ENCODE data around the gene ITGB3. TPM values are rescaled to one million over a fixed set of nuclear protein-coding genes. Genes with fewer than 3 reads are reported as not detected.

Gene ITGB3
- total RNA-seq, 1 experiment from 2014 or later: not detected

DNA sequence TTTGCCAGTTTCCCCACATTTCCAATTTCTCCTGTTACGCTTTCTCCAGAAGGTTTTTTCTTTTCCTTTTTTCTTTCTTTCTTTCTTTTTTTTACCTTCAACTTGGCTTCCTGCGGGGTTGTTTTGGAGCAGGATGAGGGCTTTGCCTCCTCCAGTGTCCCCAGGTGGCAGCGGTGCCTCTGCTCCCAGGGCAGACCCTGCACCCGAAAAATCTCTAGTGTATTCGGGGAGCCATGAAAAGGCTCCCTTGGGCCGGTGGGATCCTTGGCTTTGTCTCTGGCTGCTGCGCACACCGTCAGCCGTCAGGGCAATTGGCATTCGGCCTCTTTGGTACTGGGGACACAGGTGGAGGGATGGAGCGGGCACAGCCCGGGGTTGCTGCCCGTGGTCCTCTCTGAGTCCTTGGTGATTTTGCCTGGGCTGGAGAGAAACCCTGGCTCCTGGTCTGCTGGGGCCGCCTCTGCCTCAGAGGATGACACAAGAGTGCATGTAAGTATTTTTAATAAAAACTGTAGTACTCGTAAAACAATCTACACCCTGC lies 846 bp downstream of the ITGB3 start (continued):
- TF ChIP-seq RAD21 (IDR thresholded peaks at IDR 0.05; ENCODE audit: low read depth) (no peak), POLR2AphosphoS5 (IDR thresholded peaks at IDR 0.05; ENCODE audit: low read depth, low read length) (no peak)
- TF ChIP-seq, protein P1, sequence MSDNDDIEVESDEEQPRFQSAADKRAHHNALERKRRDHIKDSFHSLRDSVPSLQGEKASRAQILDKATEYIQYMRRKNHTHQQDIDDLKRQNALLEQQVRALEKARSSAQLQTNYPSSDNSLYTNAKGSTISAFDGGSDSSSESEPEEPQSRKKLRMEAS (IDR thresholded peaks at IDR 0.05): no peak

DNA sequence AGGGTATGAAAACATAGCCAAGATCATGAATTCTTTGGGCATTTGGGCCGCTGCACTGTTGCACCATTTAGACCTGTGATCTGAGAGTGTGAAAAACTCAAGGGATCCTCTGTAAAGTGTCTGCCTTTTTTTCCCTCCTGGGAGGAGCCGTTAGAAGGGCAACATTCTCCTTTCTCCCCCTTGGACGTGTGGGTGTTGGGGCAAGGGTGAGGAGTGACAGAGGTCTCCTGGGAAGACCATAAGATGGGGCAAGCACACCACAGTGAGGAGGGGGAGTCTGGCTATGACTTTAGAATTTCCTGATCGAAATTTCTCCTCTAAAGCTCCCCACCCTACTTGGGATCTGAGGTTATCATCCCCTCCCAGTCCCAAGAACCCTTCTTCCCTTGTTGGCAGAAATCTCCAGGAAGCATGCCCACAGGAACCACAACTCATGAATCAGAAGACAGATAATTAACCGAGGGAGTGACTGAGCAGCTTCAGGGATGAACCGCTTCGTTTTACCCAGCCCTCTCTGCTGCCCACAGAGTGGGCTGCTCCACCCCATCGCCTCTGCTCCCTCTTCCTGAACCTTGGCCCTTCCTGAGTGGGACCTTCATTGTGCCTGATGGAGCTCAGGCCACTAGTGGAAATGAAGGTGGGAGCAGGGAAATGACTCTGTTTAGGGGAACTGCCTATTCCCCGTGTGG lies 4.2 kb downstream of the ITGB3 start:
- Histone ChIP-seq H3K4me3 (replicated peaks in 1 of 2; ENCODE audit: low read depth in 1 of 2, low read length in 2 of 2) (no peak overlapping the region), H3K27me3 (ENCODE audit: insufficient read depth, low read length) (no peaks in the 10 kb centered on the region), H3K9me2 (ENCODE audit: insufficient read depth) (no peaks in the 10 kb centered on the region), H3K4me2 (ENCODE audit: low read length) (peak overlapping the region; percentile 21), H3K4me1 (ENCODE audit: control insufficient read depth in 1 of 2, insufficient read depth in 2 of 2, low read length in 2 of 2) (peaks cover 5 to 20% of the 10 kb centered on the region in 2 experiments; a peak in 3 of 4 replicates), H2AFZ (ENCODE audit: low read depth, low read length, poor library complexity, severe bottlenecking) (no peak overlapping the region), H3K27ac (ENCODE audit: low read depth, low read length) (no peak overlapping the region), H3K79me2 (ENCODE audit: insufficient read depth, low read length) (no peaks in the 10 kb centered on the region), H4K20me1 (ENCODE audit: insufficient read depth) (no peaks in the 10 kb centered on the region), H3K9ac (ENCODE audit: low read length) (no peak overlapping the region), H3K9me3 (ENCODE audit: control insufficient read depth in 1 of 2, insufficient read depth in 1 of 2, low read depth in 1 of 2, low read length in 2 of 2) (no peaks in the 10 kb centered on the region; a peak in 1 of 4 replicates), H3K36me3 (ENCODE audit: control insufficient read depth in 1 of 2, insufficient read depth in 2 of 2, low read length in 2 of 2) (no peaks in the 10 kb centered on the region)
- ChIA-PET RAD21 (ENCODE audit: low non-redundant PET in 1 of 2, low total read pairs in 2 of 2, uncharacterized antibody in 2 of 2, unreplicated experiment in 2 of 2) (no interaction called here), POLR2A (no interaction called here), CTCF (no interaction called here)
- TF ChIP-seq JUND (IDR thresholded peaks at IDR 0.05): no peak
- no peak for TF ChIP-seq EZH2 (IDR thresholded peaks at IDR 0.05)
- TF ChIP-seq, protein P2, sequence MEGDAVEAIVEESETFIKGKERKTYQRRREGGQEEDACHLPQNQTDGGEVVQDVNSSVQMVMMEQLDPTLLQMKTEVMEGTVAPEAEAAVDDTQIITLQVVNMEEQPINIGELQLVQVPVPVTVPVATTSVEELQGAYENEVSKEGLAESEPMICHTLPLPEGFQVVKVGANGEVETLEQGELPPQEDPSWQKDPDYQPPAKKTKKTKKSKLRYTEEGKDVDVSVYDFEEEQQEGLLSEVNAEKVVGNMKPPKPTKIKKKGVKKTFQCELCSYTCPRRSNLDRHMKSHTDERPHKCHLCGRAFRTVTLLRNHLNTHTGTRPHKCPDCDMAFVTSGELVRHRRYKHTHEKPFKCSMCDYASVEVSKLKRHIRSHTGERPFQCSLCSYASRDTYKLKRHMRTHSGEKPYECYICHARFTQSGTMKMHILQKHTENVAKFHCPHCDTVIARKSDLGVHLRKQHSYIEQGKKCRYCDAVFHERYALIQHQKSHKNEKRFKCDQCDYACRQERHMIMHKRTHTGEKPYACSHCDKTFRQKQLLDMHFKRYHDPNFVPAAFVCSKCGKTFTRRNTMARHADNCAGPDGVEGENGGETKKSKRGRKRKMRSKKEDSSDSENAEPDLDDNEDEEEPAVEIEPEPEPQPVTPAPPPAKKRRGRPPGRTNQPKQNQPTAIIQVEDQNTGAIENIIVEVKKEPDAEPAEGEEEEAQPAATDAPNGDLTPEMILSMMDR (IDR thresholded peaks at IDR 0.05 in 2 of 3, conservative IDR thresholded peaks at IDR 0.05 in 1 of 3; ENCODE audit: borderline replicate concordance in 1 of 3, insufficient read depth in 1 of 3, low read depth in 2 of 3, low read length in 2 of 3): no peak
- TF ChIP-seq CEBPB (IDR thresholded peaks at IDR 0.05; ENCODE audit: low read depth): no peak
- no peak for TF ChIP-seq SRF (IDR thresholded peaks at IDR 0.05; ENCODE audit: low read depth)
- TF ChIP-seq, protein P3, sequence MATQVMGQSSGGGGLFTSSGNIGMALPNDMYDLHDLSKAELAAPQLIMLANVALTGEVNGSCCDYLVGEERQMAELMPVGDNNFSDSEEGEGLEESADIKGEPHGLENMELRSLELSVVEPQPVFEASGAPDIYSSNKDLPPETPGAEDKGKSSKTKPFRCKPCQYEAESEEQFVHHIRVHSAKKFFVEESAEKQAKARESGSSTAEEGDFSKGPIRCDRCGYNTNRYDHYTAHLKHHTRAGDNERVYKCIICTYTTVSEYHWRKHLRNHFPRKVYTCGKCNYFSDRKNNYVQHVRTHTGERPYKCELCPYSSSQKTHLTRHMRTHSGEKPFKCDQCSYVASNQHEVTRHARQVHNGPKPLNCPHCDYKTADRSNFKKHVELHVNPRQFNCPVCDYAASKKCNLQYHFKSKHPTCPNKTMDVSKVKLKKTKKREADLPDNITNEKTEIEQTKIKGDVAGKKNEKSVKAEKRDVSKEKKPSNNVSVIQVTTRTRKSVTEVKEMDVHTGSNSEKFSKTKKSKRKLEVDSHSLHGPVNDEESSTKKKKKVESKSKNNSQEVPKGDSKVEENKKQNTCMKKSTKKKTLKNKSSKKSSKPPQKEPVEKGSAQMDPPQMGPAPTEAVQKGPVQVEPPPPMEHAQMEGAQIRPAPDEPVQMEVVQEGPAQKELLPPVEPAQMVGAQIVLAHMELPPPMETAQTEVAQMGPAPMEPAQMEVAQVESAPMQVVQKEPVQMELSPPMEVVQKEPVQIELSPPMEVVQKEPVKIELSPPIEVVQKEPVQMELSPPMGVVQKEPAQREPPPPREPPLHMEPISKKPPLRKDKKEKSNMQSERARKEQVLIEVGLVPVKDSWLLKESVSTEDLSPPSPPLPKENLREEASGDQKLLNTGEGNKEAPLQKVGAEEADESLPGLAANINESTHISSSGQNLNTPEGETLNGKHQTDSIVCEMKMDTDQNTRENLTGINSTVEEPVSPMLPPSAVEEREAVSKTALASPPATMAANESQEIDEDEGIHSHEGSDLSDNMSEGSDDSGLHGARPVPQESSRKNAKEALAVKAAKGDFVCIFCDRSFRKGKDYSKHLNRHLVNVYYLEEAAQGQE (IDR thresholded peaks at IDR 0.05; ENCODE audit: low read depth): no peak
- TF ChIP-seq ELF1 (IDR thresholded peaks at IDR 0.05; ENCODE audit: borderline replicate concordance, low read depth): no peak
- no peak for TF ChIP-seq CBX3 (IDR thresholded peaks at IDR 0.05; ENCODE audit: low read depth)
- no peak for TF ChIP-seq POLR2AphosphoS5 (IDR thresholded peaks at IDR 0.05; ENCODE audit: low read depth, low read length)
- TF ChIP-seq, protein P1 (IDR thresholded peaks at IDR 0.05): no peak
- no peak for TF ChIP-seq ZNF274 (IDR thresholded peaks at IDR 0.05; ENCODE audit: low read depth, low read length)
- TF ChIP-seq ZFX (IDR thresholded peaks at IDR 0.05): no peak
- no peak for TF ChIP-seq POLR2A (IDR thresholded peaks at IDR 0.05; ENCODE audit: borderline replicate concordance, extremely low read depth, insufficient read depth, insufficient read length)
- no peak for TF ChIP-seq EZH2phosphoT487 (IDR thresholded peaks at IDR 0.05; ENCODE audit: borderline replicate concordance)
- no TSS peak for BruUV-seq (replicated peaks)
- ATAC-seq (no peak), DNase-seq (ENCODE audit: low read depth, low spot score) (no peak)
- intact Hi-C loops (cut with micrococcal nuclease): no loop called here

Measured in HCT116 (cell line).